ENCODE results near the gene ARID1B. TPM values are rescaled to one million over a fixed set of nuclear protein-coding genes. Genes with fewer than 3 reads are reported as not detected.
A peak's percentile ranks its signal among the peaks of the same experiment; 100 is the strongest.

The ARID1B gene
- total and polyA plus RNA-seq, 2 donors (not counting 1 experiment from before 2014, with no cell fraction given): 47.2 to 280 TPM

DNA sequence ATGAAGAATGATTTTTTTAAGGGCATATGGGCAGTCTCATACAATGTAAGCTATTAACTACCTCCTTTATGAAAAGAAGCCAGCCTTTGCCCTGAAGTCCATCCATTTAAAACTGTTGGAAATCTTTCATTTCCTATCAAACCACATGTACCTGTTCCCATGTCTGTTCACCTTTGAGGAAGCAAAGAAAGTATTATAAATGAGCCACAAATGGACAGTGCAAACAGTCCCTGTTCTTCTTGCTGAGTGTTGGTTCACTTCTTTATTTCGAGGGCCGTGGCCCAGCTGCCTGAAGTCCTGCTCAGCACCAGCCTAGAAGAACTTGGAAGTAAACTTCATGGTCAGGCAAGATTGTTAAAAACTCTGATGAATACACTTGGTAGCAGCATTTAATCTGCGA lies 433.8 kb downstream of the ARID1B start:
- no peak overlapping the region for H3K4me2 ChIP-seq (replicated peaks; ENCODE audit: low read depth, low read length, poor library complexity, severe bottlenecking)
- no peaks in the 10 kb centered on the region for H3K9me3 ChIP-seq (ENCODE audit: control extremely low read depth in 1 of 3, control insufficient read depth in 2 of 3, insufficient read depth in 1 of 3, low read length in 2 of 3)
- H4K20me1 ChIP-seq (ENCODE audit: control insufficient read depth, insufficient read depth, low read length, poor library complexity, severe bottlenecking): no peaks in the 10 kb centered on the region
- no peaks in the 10 kb centered on the region for H3K27me3 Mint-ChIP-seq
- no peak for ATAC-seq (ENCODE audit: low read depth)
- no peak for DNase-seq
- POLR2A ChIA-PET: interaction anchor here (0.7 kb wide), 1 partner anchor 12 kb away, joined by 6 read pairs; no protein-coding TSS in a partner anchor
- CTCF ChIA-PET: interaction anchor here (0.6 to 1.3 kb wide), 2 partner anchors 16 to 25 kb away, joined by 3 read pairs; no protein-coding TSS in a partner anchor
- peaks cover 10 to 31% of the 10 kb centered on the region in 2 experiments for H3K36me3 ChIP-seq (replicated peaks in 1 of 2; ENCODE audit: control extremely low read depth in 1 of 2, control insufficient read depth in 1 of 2, extremely low read depth in 1 of 2, insufficient read depth in 2 of 2, low read length in 1 of 2)
- H3K27me3 ChIP-seq (replicated peaks in 1 of 4; ENCODE audit: control extremely low read depth in 1 of 4, control insufficient read depth in 3 of 4, insufficient read depth in 4 of 4, low read length in 3 of 4): no peaks in the 10 kb centered on the region
- TF ChIP-seq, protein P1, sequence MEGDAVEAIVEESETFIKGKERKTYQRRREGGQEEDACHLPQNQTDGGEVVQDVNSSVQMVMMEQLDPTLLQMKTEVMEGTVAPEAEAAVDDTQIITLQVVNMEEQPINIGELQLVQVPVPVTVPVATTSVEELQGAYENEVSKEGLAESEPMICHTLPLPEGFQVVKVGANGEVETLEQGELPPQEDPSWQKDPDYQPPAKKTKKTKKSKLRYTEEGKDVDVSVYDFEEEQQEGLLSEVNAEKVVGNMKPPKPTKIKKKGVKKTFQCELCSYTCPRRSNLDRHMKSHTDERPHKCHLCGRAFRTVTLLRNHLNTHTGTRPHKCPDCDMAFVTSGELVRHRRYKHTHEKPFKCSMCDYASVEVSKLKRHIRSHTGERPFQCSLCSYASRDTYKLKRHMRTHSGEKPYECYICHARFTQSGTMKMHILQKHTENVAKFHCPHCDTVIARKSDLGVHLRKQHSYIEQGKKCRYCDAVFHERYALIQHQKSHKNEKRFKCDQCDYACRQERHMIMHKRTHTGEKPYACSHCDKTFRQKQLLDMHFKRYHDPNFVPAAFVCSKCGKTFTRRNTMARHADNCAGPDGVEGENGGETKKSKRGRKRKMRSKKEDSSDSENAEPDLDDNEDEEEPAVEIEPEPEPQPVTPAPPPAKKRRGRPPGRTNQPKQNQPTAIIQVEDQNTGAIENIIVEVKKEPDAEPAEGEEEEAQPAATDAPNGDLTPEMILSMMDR (IDR thresholded peaks at IDR 0.05): no peak
- no peaks in the 10 kb centered on the region for H3K79me2 ChIP-seq (ENCODE audit: control insufficient read depth, insufficient read depth, low read length)
- no peak overlapping the region for H3K4me3 Mint-ChIP-seq
- H3K27ac ChIP-seq (ENCODE audit: low read length in 2 of 2): no peak overlapping the region
- no peaks in the 10 kb centered on the region for H3K9me3 Mint-ChIP-seq (ENCODE audit: insufficient read depth)
- no peaks in the 10 kb centered on the region for H3K4me1 ChIP-seq (ENCODE audit: control insufficient read depth in 2 of 2, insufficient read depth in 2 of 2, low read length in 2 of 2)
- peak overlapping the region; percentile 57 for H3K27ac Mint-ChIP-seq
- H3K4me3 ChIP-seq (ENCODE audit: control extremely low read depth in 1 of 5, extremely low read depth in 1 of 5, insufficient read depth in 1 of 5, low read depth in 2 of 5, low read length in 4 of 5): no peak overlapping the region
- no peak overlapping the region for H2AFZ ChIP-seq (ENCODE audit: insufficient read depth, low read depth, low read length, poor library complexity, severe bottlenecking)
- 100% methylated on average over 1 of the region's 3 CpGs for WGBS (ENCODE audit: insufficient coverage)
- H3K4me1 Mint-ChIP-seq: no peaks in the 10 kb centered on the region
- H3K9ac ChIP-seq (ENCODE audit: low read length): no peak overlapping the region
- intact Hi-C loops (cut with micrococcal nuclease): no loop called here

DNA sequence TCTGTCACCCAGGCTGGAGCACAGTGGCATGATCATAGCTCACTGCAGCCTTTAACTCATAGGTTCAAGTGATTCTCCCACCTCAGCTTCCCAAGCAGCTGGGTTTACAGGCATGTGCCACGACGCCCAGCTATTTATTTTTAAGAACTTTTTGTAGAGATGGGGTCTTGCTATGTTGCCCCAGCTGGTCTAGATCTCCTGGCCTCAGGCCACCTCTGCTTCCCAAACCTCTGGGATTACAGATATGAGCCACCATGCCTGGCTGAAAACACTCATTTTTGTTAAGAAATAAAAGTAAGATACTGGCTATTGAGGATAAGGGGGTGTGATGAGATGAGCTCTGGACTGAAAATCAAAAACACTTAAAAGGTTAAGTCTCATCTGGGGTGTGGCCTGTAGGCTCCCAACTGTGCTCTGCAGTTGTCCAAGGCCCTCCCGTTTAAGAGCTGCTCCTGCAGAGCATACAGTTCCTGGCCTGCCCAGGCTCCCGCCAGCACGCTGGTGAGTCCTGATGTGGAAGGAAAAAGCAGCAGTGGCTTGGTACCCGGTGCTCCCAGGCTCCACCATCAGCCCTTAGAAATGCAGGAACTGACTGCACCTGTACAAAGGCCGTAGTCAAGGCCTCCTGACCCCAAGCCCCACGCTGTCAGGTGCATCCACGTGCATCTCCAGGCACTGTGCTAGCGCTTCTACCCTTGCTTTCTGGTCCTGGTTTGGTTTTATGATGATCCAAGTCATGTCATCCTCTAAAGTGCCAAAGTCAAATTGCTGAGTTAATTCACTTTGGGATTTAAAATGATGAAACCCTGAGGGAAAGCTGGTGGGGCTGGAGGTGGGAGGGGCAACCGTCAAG lies 434.7 kb downstream of the ARID1B start:
- DNase-seq (no peak), ATAC-seq (ENCODE audit: low read depth) (no peak)
- TF ChIP-seq EZH2 (IDR thresholded peaks at IDR 0.05; ENCODE audit: borderline replicate concordance, insufficient read depth, low read depth, low read length, poor library complexity, severe bottlenecking): no peak
- TF ChIP-seq, protein P1 (IDR thresholded peaks at IDR 0.05): no peak
- peak overlapping the region; percentile 10 for H3K27ac Mint-ChIP-seq
- H3K27me3 Mint-ChIP-seq: no peaks in the 10 kb centered on the region
- CTCF ChIA-PET: interaction anchor here (0.7 kb wide), 1 partner anchor 84 kb away, joined by 7 read pairs; no protein-coding TSS in a partner anchor
- POLR2A ChIA-PET: no interaction called here
- Histone ChIP-seq H3K4me1 (ENCODE audit: control insufficient read depth in 2 of 2, insufficient read depth in 2 of 2, low read length in 2 of 2) (no peaks in the 10 kb centered on the region), H4K20me1 (ENCODE audit: control insufficient read depth, insufficient read depth, low read length, poor library complexity, severe bottlenecking) (no peaks in the 10 kb centered on the region), H3K4me3 (ENCODE audit: control extremely low read depth in 1 of 5, extremely low read depth in 1 of 5, insufficient read depth in 1 of 5, low read depth in 2 of 5, low read length in 4 of 5) (no peak overlapping the region), H3K27ac (ENCODE audit: low read length in 2 of 2) (no peak overlapping the region), H3K36me3 (replicated peaks in 1 of 2; ENCODE audit: control extremely low read depth in 1 of 2, control insufficient read depth in 1 of 2, extremely low read depth in 1 of 2, insufficient read depth in 2 of 2, low read length in 1 of 2) (peaks cover 10 to 23% of the 10 kb centered on the region in 2 experiments), H3K9ac (ENCODE audit: low read length) (no peak overlapping the region), H3K79me2 (ENCODE audit: control insufficient read depth, insufficient read depth, low read length) (no peaks in the 10 kb centered on the region), H3K9me3 (ENCODE audit: control extremely low read depth in 1 of 3, control insufficient read depth in 2 of 3, insufficient read depth in 1 of 3, low read length in 2 of 3) (no peaks in the 10 kb centered on the region), H3K27me3 (replicated peaks in 1 of 4; ENCODE audit: control extremely low read depth in 1 of 4, control insufficient read depth in 3 of 4, insufficient read depth in 4 of 4, low read length in 3 of 4) (no peaks in the 10 kb centered on the region), H2AFZ (ENCODE audit: insufficient read depth, low read depth, low read length, poor library complexity, severe bottlenecking) (no peak overlapping the region), H3K4me2 (replicated peaks; ENCODE audit: low read depth, low read length, poor library complexity, severe bottlenecking) (no peak overlapping the region)
- intact Hi-C loops (cut with micrococcal nuclease): no loop called here
- WGBS (ENCODE audit: insufficient coverage): 84% methylated on average over 9 of the region's 11 CpGs
- H3K4me1 Mint-ChIP-seq: no peaks in the 10 kb centered on the region
- no peaks in the 10 kb centered on the region for H3K9me3 Mint-ChIP-seq (ENCODE audit: insufficient read depth)
- H3K4me3 Mint-ChIP-seq: no peak overlapping the region
